GM11168 (cell line): ENCODE data around the gene LMO1.

Experiments used
- in situ Hi-C: fragments of 300-500 bp; cut with MboI; formaldehyde crosslinking; loops from one replicate; pipeline ENCODE4 v1.12.0; 2022; ENCODE audit warnings: low sequenced_read_pairs; ENCODE audit not compliant: unreplicated experiment

LMO1 gene

DNA sequence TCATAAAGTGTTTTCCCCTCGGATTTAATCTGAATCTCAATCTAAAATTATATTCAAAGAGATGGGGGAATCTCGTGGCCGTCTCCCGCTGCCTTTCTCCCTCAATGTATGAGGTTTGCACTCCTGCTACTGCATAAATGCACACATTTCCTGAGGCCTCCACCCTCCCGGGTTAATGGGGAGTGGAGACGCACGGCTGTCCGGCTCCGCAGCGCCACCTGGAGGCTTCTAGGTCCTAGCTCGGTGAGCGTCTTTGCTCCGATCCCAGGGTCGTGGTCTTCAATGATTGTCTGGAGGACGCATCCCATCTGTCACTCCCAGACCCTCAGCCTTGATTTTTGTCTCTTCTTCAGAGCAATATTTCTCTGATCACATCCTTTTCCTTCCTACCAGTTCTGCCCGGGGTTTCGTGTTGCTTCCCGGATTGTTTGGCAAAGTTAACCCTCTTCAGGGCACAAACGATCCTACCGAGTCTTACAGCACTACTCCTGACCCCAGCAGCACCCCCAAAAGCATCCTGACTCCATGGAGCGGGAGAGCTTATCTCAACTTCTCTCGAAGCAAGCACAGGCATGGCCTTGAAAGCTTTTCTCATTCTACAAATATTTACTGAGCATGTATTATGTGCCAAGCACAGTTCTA is at the start of gene LMO1:
Gene LMO1, minus strand, starts transcription at position 110 of the 642 bp plus-strand sequence. CDS start 516 bp downstream, outside the sequence.
- in situ Hi-C loops = no loop called here

- in situ Hi-C loops = no loop called here
These were observed 49.3 kb upstream of the LMO1 start for GRCh38 chr11:8312986-8313385.

GRCh38 chr11:8311366-8311765 is 47.7 kb upstream of the LMO1 start:
- in situ Hi-C loops = no loop called here

- in situ Hi-C loops = no loop called here
These were observed 47.1 kb upstream of the LMO1 start for GRCh38 chr11:8310743-8311298.

DNA sequence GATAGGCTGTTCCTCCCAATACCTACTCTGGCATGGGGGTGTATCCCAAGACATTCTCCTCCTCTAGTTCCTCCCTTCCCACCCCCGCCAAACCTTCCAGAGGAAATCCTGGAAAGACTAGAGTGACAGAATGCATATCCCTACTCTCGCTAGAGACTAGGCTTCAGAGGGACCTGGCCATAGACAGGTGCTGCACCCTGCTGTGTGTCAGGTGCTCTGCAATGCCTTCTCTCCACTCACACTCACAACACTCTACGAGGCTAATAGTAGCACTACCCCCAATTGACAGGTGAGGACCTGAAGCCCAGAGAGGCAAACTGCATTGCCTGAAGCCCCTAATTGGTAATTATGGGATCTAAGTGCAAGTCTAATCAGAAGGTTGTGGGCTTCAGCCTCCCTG is 46.2 kb upstream of the LMO1 start:
- in situ Hi-C loops = no loop called here

- in situ Hi-C loops = no loop called here
These were observed 45.6 kb upstream of the LMO1 start for GRCh38 chr11:8309311-8309710.

GRCh38 chr11:8307601-8308000 is 43.9 kb upstream of the LMO1 start:
- in situ Hi-C loops = no loop called here

GRCh38 chr11:8301622-8302021 is 37.9 kb upstream of the LMO1 start:
- in situ Hi-C loops = no loop called here

GRCh38 chr11:8298801-8299786 is 35.4 kb upstream of the LMO1 start:
- in situ Hi-C loops = no loop called here

DNA sequence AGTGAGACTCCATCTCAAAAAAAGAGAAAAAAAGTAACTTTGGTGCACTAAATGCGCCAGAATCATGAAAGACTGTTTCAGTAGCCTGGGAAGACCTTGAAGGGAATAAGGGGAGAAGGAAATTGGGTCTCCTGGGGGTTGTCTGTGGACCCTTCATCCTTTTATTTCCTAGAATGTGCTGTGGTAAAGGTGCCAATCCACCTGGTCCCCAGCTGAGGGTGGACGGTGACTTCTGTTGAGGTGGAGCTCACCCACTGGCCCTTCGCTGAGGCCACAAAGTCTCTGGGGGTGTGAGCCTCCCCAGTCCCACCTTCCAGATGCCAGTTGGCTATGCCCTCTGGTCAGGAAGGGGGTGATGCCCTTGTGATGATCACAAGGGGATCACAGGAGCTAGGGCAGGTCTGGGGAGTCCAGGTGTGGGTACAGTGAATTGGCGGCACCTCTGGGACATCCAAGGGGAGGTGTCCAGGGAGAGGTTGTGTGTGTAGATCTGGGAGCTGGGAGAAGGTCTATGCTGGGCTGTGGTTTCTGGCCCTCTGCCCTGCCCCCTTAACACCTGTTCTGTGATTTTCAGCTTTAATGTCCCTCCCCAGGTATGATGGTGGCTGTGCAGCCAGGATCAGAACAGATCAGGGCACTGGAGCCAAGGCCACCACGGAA is 34.2 kb upstream of the LMO1 start:
- in situ Hi-C loops = no loop called here

GRCh38 chr11:8296872-8297271 is 33.2 kb upstream of the LMO1 start:
- in situ Hi-C loops = no loop called here

GRCh38 chr11:8296038-8296649 is 32.5 kb upstream of the LMO1 start:
- in situ Hi-C loops = no loop called here

- in situ Hi-C loops = no loop called here
These were observed 30.7 kb upstream of the LMO1 start for GRCh38 chr11:8294251-8294935.

GRCh38 chr11:8293171-8293570 is 29.5 kb upstream of the LMO1 start:
- in situ Hi-C loops = no loop called here

GRCh38 chr11:8292351-8292750 is 28.7 kb upstream of the LMO1 start:
- in situ Hi-C loops = no loop called here

- in situ Hi-C loops = no loop called here
These were observed 28.0 kb upstream of the LMO1 start for GRCh38 chr11:8291421-8292350.

DNA sequence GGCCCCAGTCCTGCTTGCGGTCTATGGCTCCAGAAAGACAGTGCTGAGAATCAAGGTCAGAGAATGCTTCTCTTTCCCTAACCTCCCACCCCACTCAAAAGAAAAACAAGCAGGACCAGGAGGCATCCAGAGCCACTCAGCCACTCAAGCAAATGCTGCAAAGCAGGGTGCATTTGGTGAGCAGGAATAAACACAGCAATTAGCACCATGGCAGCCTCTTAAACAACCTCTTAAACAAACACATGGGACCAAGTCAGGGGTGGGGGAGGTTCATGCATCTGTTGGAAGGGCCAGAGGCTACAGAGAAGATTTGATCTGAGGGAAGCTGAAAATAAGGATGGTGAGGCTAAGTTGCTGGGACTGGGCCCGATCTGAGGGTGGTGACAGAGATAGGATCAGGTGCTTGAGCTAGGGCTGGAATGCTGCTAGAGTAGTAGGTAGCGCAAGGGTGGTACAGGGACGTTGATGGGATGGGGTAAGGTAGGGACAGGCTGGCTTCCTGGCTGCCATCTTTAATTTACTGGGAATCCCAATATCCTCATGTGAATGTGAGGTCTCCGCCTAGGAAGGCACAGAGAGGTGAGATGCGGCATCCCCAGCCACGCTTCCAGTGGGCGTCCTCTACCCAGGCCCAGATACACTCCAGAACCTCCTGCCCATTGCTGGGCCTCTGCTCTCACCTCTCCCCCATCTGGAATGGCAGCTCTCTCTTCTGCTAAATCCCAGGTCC is 26.6 kb upstream of the LMO1 start:
- in situ Hi-C loops = no loop called here

- in situ Hi-C loops = no loop called here
These were observed 25.8 kb upstream of the LMO1 start for GRCh38 chr11:8289492-8289918.
